D721Med (cell line): ENCODE results near the gene TACR1.
"Not testable (repeated sequence)": the region's sequence is repeated elsewhere in the genome, so short reads cannot be mapped to it uniquely, and the experiment has no call there.

Source experiments
- DNase-seq: peaks from one replicate; pipeline ENCODE4 v3.0.0; 2011; ENCODE audit warnings: low spot score; ENCODE audit not compliant: insufficient read length
- FAIRE-seq: peaks from 2 replicates; lab custom pipeline; 2011; peaks lifted over from hg19 to GRCh38; lab: Jason Lieb, UNC
- TF ChIP-seq, protein P1 (sequence below): IDR thresholded peaks from 2 replicates; pipeline ENCODE4 v1.5.1; 2012; ENCODE audit warnings: mild to moderate bottlenecking, control low read depth; ENCODE audit not compliant: insufficient read depth; ENCODE audit errors: missing control alignments

The TACR1 gene

GRCh38 chr2:75175456-75175855 is 23.9 kb downstream of the TACR1 start:
- no peak for FAIRE-seq
- TF ChIP-seq, protein P1, sequence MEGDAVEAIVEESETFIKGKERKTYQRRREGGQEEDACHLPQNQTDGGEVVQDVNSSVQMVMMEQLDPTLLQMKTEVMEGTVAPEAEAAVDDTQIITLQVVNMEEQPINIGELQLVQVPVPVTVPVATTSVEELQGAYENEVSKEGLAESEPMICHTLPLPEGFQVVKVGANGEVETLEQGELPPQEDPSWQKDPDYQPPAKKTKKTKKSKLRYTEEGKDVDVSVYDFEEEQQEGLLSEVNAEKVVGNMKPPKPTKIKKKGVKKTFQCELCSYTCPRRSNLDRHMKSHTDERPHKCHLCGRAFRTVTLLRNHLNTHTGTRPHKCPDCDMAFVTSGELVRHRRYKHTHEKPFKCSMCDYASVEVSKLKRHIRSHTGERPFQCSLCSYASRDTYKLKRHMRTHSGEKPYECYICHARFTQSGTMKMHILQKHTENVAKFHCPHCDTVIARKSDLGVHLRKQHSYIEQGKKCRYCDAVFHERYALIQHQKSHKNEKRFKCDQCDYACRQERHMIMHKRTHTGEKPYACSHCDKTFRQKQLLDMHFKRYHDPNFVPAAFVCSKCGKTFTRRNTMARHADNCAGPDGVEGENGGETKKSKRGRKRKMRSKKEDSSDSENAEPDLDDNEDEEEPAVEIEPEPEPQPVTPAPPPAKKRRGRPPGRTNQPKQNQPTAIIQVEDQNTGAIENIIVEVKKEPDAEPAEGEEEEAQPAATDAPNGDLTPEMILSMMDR: no peak
- no peak for DNase-seq

DNA sequence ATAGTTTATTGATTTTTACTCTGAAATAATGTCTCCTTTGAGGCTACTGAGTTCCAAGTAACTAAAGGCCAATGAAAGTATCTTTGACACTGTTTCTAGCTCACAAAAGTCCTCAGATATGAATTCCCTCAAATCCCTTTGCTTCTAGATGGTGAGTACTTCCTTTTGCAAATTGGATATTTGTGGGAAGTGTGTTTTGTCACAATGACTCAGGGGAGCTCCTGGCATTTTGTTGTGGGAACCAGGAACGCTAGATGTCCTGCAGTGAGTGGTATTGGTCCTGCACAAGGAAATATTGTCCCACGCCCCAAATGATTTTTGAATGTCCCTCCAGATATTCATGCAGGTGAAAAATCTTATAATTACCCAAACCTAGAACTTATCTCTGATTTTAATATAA is 24.3 kb downstream of the TACR1 start:
- TF ChIP-seq, protein P1: no peak
- no peak for DNase-seq
- no peak for FAIRE-seq

DNA sequence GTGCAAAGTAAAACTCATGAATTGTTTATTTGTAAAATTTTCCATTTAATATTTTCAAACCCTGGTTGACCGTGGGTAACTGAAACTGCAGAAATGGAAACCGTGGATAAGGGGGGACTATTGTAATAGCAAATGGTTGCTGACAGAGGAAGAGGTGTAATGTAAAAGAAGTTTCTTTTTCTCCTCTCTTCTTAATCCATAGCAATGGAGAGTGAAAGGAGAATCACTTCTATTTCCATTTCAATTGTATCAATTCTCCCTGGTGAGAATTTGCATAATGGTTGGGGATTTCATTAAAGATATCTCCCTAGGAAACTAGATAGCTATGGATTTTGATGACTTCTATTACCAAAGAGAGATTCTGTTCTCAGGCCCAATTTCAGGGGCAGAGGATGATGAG is 24.8 kb downstream of the TACR1 start:
- FAIRE-seq (no peak), DNase-seq (no peak)
- TF ChIP-seq, protein P1: no peak

- FAIRE-seq (no peak), DNase-seq (no peak)
- TF ChIP-seq, protein P1: no peak
Observed at GRCh38 chr2:75173740-75174139, 25.6 kb downstream of the TACR1 start.

DNA sequence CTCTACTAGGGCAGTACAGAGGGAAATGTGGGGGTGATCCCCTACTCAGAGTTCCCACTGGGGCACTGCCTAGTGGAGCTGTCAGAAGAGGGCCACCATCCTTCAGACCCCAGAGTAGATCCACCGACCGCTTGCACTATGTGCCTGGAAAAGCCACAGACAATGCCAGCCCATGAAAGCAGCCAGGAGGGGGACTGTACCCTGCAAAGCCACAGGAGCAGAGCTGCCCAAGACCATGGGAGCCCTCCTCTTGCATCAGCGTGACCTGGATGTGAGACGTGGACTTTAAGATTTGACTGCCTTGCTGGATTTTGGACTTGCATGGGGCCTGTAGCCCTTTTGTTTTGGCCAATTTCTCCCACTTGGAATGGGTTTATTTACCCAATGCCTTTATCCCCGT is 27.9 kb downstream of the TACR1 start:
- not testable (repeated sequence) for DNase-seq, FAIRE-seq

DNA sequence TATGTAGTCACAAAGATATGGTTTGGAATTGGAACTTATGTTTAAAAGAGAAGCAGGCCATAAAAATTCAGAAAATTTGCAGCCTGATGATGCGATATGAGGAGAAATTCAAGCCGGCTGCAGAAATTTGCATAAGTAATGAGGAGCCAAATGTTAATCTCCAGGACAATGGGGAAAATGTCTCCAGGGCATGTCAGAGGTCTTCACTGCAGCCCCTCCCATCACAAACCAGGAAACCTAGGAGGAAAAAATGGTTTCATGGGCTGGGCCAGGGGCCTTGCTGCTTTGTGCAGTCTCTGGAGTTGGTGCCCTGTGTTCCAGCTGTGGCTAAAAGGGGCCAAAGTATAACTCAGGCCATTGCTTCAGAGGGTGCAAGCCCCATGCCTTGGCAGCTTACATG is 28.4 kb downstream of the TACR1 start:
- TF ChIP-seq, protein P1: no peak
- no peak for DNase-seq
- FAIRE-seq: no peak

DNA sequence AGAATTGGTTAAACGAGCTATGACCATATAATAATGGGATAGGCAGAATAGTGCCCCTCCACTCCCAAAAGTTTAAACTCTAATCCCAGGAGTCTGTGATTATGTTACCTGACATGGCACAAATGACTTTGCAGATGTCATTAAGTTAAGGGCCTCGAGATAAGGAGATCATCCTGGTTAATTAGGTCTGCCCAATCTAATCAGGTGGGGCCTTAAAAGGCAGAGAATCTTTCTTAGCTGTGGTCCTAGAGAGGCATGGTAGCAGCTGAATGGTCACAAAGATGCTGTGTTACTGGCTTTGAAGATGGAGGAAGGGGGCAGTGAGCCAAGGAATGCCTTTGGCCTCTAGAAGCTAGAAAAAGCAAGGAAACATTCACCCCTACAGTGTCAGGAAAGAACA is 31.1 kb downstream of the TACR1 start:
- DNase-seq: no peak
- TF ChIP-seq, protein P1: no peak
- FAIRE-seq: peak; percentile 55

GRCh38 chr2:75166491-75166890 is 32.8 kb downstream of the TACR1 start:
- no peak for DNase-seq
- TF ChIP-seq, protein P1: no peak
- FAIRE-seq: no peak
